ENCODE measurements around the gene PRKAR1B.

The PRKAR1B gene

DNA sequence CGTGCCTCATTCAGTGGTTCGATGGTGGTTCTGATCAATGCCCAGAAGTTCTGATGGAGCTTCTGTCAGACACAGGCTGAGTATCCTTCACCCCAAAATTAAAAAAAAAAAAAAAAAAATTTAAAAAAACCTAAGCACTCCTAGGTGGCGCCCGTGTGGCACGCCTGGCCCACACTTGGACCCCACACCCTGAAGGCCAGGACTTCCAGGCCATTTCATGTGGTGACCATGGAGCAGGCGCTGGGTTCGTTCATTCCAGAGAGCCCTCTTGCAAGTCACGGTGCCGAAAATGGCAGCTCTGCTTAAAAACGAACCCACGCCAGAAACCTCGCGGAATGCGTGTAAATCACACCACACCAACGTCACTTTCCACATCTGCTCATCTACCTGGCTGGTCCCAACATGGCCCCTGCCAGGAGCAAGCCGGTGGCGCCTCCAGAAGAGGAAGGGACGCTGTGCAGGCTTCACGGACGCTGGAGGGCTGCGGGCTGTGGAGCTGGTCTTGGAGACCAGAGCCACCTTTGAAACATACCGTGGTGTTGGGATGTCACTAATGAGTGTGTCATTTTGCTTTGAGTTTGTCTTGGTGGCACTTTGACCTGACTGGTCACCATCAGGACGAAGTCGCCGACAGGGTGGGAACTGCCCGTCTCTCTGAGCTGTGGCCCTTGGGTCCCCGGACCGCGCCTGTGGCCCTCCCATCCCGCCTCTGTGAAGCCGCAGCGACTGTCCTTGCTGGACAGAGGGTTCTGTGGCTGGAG is 46.0 kb upstream of the PRKAR1B start:
- Histone ChIP-seq H3K9me3 (replicated peaks in 1 of 2; ENCODE audit: control insufficient read depth in 2 of 2, insufficient read depth in 1 of 2, low read depth in 1 of 2, low read length in 2 of 2) (no peaks in the 10 kb centered on the region), H3K36me3 (replicated peaks in 1 of 2; ENCODE audit: control insufficient read depth in 2 of 2, insufficient read depth in 2 of 2, low read length in 2 of 2) (peaks cover 31 to 82% of the 10 kb centered on the region in 2 donors)
- no CpG with 5 or more reads among the region's 32 CpGs for WGBS, 2 donors (ENCODE audit: extremely low coverage in 2 of 2, insufficient read length in 2 of 2, insufficient replicate concordance in 1 of 2)

DNA sequence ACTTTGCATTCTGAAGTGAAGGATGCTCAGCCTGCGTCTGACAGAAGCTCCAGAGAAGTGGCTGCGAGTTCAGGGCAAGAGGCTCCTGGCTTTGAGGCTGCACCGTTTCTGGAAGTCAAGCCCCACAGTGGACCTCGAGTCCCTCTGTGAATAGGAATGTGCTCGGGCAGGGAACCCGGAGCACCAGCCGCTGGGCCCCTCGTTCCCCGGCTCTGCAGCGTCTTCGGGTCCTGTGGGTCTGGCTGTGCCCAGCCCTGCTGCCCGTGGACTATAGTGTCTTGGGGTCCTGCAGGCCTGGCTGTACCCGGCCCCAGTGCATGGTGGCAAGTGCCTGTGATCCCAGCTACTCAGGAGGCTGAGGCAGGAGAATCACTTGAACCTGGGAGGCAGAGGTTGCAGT is 45.3 kb upstream of the PRKAR1B start:
- no peak overlapping the region for H2AK5ac ChIP-seq (ENCODE audit: low read depth, low read length)
- no peak overlapping the region for H2BK120ac ChIP-seq (ENCODE audit: low read depth, low read length)
- H3K4ac ChIP-seq (ENCODE audit: low read length), result no peak overlapping the region
- no peak overlapping the region for H4K91ac ChIP-seq (ENCODE audit: low read depth, low read length, poor library complexity)
- H3K4me2 ChIP-seq (ENCODE audit: insufficient read depth, low read length, poor library complexity, severe bottlenecking), result no peak overlapping the region
- no peaks in the 10 kb centered on the region for H3K4me1 ChIP-seq (ENCODE audit: control insufficient read depth in 2 of 2, insufficient read depth in 1 of 2, low read depth in 1 of 2, low read length in 2 of 2)
- no peak for DNase-seq (ENCODE audit: low spot score)
- H3K79me1 ChIP-seq (ENCODE audit: low read depth, low read length), result peaks cover 9% of the 10 kb centered on the region
- no peak overlapping the region for H3K9ac ChIP-seq (ENCODE audit: low read depth, low read length, poor library complexity)
- H4K8ac ChIP-seq (ENCODE audit: low read depth, low read length), result no peak overlapping the region
- H2BK15ac ChIP-seq (ENCODE audit: low read length), result no peak overlapping the region
- H3K9me3 ChIP-seq (replicated peaks in 1 of 2; ENCODE audit: control insufficient read depth in 2 of 2, insufficient read depth in 1 of 2, low read depth in 1 of 2, low read length in 2 of 2), result no peaks in the 10 kb centered on the region
- no peaks in the 10 kb centered on the region for H3K27me3 ChIP-seq (ENCODE audit: control insufficient read depth in 3 of 3, insufficient read depth in 3 of 3, low read depth in 1 of 3, low read length in 3 of 3)
- H2BK12ac ChIP-seq (ENCODE audit: low read length), result no peak overlapping the region
- no peak overlapping the region for H2BK5ac ChIP-seq (ENCODE audit: low read length)
- H2AFZ ChIP-seq (ENCODE audit: low read length), result no peak overlapping the region
- no CpG with 5 or more reads among the region's 13 CpGs for WGBS, 2 donors (ENCODE audit: extremely low coverage in 2 of 2, insufficient read length in 2 of 2, insufficient replicate concordance in 1 of 2)
- H3K23ac ChIP-seq (ENCODE audit: low read depth, low read length, poor library complexity), result peak overlapping the region; percentile 23
- no peak overlapping the region for H3K18ac ChIP-seq (ENCODE audit: low read length)
- H3K4me3 ChIP-seq (ENCODE audit: low read length in 2 of 2), result no peak overlapping the region
- H3K27ac ChIP-seq (replicated peaks; ENCODE audit: low read length), result no peak overlapping the region
- H3K36me3 ChIP-seq (replicated peaks in 1 of 2; ENCODE audit: control insufficient read depth in 2 of 2, insufficient read depth in 2 of 2, low read length in 2 of 2), result peaks cover 34 to 82% of the 10 kb centered on the region in 2 donors
- no peak overlapping the region for H3K14ac ChIP-seq (ENCODE audit: low read length)

More for the DNA sequence above, 46.0 kb upstream of the PRKAR1B start:
- no peak overlapping the region for H2BK5ac ChIP-seq (ENCODE audit: low read length)
- H2BK15ac ChIP-seq (ENCODE audit: low read length), result no peak overlapping the region
- no peak overlapping the region for H3K27ac ChIP-seq (replicated peaks; ENCODE audit: low read length)
- H3K4ac ChIP-seq (ENCODE audit: low read length), result no peak overlapping the region
- no peak overlapping the region for H3K18ac ChIP-seq (ENCODE audit: low read length)
- H3K4me3 ChIP-seq (ENCODE audit: low read length in 2 of 2), result no peak overlapping the region
- H3K14ac ChIP-seq (ENCODE audit: low read length), result no peak overlapping the region
- H4K8ac ChIP-seq (ENCODE audit: low read depth, low read length), result no peak overlapping the region
- H3K4me2 ChIP-seq (ENCODE audit: insufficient read depth, low read length, poor library complexity, severe bottlenecking), result no peak overlapping the region
- peak overlapping the region; percentile 30 for H3K9ac ChIP-seq (ENCODE audit: low read depth, low read length, poor library complexity)
- H2AK5ac ChIP-seq (ENCODE audit: low read depth, low read length), result no peak overlapping the region
- H3K23ac ChIP-seq (ENCODE audit: low read depth, low read length, poor library complexity), result no peak overlapping the region
- no peak overlapping the region for H2AFZ ChIP-seq (ENCODE audit: low read length)
- no peak for DNase-seq (ENCODE audit: low spot score)
- no peak overlapping the region for H4K91ac ChIP-seq (ENCODE audit: low read depth, low read length, poor library complexity)
- H3K4me1 ChIP-seq (ENCODE audit: control insufficient read depth in 2 of 2, insufficient read depth in 1 of 2, low read depth in 1 of 2, low read length in 2 of 2), result no peaks in the 10 kb centered on the region
- no peaks in the 10 kb centered on the region for H3K27me3 ChIP-seq (ENCODE audit: control insufficient read depth in 3 of 3, insufficient read depth in 3 of 3, low read depth in 1 of 3, low read length in 3 of 3)
- H2BK12ac ChIP-seq (ENCODE audit: low read length), result no peak overlapping the region
- no peak overlapping the region for H2BK120ac ChIP-seq (ENCODE audit: low read depth, low read length)
- peaks cover 9% of the 10 kb centered on the region for H3K79me1 ChIP-seq (ENCODE audit: low read depth, low read length)

DNA sequence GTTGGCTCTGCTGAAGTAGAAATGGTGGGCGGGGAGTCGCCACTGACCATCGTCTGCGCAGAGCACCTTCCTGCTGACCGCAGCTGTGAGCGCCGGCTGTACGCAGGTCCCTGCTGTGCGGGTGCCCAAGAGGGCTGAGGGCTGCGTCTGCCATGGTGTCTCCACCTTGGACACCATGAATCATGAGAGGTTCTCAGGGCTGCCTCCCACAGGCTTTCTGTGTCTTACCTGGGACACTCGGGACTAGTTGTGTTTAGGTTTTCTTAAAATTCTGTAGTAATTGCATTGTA is 44.9 kb upstream of the PRKAR1B start:
- Histone ChIP-seq H4K8ac (ENCODE audit: low read depth, low read length) (no peak overlapping the region), H4K91ac (ENCODE audit: low read depth, low read length, poor library complexity) (no peak overlapping the region), H3K79me1 (ENCODE audit: low read depth, low read length) (peaks cover 9% of the 10 kb centered on the region), H3K4me3 (ENCODE audit: low read length in 2 of 2) (no peak overlapping the region), H3K23ac (ENCODE audit: low read depth, low read length, poor library complexity) (no peak overlapping the region), H2BK5ac (ENCODE audit: low read length) (no peak overlapping the region), H3K27ac (replicated peaks; ENCODE audit: low read length) (no peak overlapping the region), H3K14ac (ENCODE audit: low read length) (no peak overlapping the region), H3K9ac (ENCODE audit: low read depth, low read length, poor library complexity) (no peak overlapping the region), H2BK12ac (ENCODE audit: low read length) (no peak overlapping the region), H2AFZ (ENCODE audit: low read length) (no peak overlapping the region), H3K4ac (ENCODE audit: low read length) (no peak overlapping the region), H3K4me2 (ENCODE audit: insufficient read depth, low read length, poor library complexity, severe bottlenecking) (no peak overlapping the region), H3K27me3 (ENCODE audit: control insufficient read depth in 3 of 3, insufficient read depth in 3 of 3, low read depth in 1 of 3, low read length in 3 of 3) (no peaks in the 10 kb centered on the region), H3K36me3 (replicated peaks in 1 of 2; ENCODE audit: control insufficient read depth in 2 of 2, insufficient read depth in 2 of 2, low read length in 2 of 2) (peaks cover 32 to 81% of the 10 kb centered on the region in 2 donors), H3K9me3 (replicated peaks in 1 of 2; ENCODE audit: control insufficient read depth in 2 of 2, insufficient read depth in 1 of 2, low read depth in 1 of 2, low read length in 2 of 2) (no peaks in the 10 kb centered on the region), H3K4me1 (ENCODE audit: control insufficient read depth in 2 of 2, insufficient read depth in 1 of 2, low read depth in 1 of 2, low read length in 2 of 2) (no peaks in the 10 kb centered on the region), H2BK120ac (ENCODE audit: low read depth, low read length) (no peak overlapping the region), H2AK5ac (ENCODE audit: low read depth, low read length) (no peak overlapping the region), H3K18ac (ENCODE audit: low read length) (no peak overlapping the region), H2BK15ac (ENCODE audit: low read length) (no peak overlapping the region)
- no peak for DNase-seq (ENCODE audit: low spot score)
- no CpG with 5 or more reads among the region's 11 CpGs for WGBS, 2 donors (ENCODE audit: extremely low coverage in 2 of 2, insufficient read length in 2 of 2, insufficient replicate concordance in 1 of 2)

DNA sequence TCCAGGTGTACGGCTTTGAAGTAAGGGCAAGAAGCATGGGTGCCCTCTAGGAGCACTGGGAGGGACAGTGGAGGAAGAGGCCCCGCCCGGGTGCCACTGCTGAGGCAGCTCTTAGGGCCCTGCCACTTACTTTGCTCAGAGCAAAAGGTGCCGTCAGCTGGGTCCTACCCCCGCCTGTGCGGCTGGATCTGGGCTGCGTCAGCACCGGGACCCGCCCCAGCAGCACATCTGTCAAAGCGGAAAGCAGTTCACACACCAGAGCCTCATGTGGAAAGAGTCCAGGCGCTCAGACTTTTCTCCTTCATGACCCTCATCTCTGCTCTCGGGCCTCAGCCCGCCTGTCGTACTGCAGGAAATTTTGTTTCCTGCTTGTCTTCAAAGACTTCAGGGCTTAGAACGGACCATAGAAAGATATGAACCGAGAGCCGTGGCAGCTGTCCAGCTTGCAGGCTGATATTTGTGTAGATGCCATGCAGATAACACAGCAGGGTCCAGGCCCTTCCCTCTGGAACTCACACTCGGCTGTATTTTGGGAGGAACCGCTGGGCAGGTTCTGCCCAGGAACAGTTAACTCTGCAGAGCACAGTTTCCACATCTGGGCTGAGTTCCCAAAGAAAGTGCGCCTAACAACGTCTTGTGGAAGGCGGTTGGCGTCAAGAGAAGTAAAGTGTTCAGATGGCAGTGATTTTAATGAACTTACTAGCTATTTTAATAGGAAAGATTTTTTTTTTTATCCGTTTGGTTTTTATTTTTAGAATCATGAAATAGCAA is 44.3 kb upstream of the PRKAR1B start:
- Histone ChIP-seq H4K8ac (ENCODE audit: low read depth, low read length) (no peak overlapping the region), H3K4me3 (ENCODE audit: low read length in 2 of 2) (no peak overlapping the region), H3K23ac (ENCODE audit: low read depth, low read length, poor library complexity) (no peak overlapping the region), H3K9ac (ENCODE audit: low read depth, low read length, poor library complexity) (no peak overlapping the region), H2BK5ac (ENCODE audit: low read length) (no peak overlapping the region), H3K27ac (replicated peaks; ENCODE audit: low read length) (no peak overlapping the region), H3K79me1 (ENCODE audit: low read depth, low read length) (peaks cover 9% of the 10 kb centered on the region), H3K9me3 (replicated peaks in 1 of 2; ENCODE audit: control insufficient read depth in 2 of 2, insufficient read depth in 1 of 2, low read depth in 1 of 2, low read length in 2 of 2) (peaks cover 0 to 1% of the 10 kb centered on the region in 2 donors), H2AK5ac (ENCODE audit: low read depth, low read length) (no peak overlapping the region), H2AFZ (ENCODE audit: low read length) (no peak overlapping the region), H3K4me2 (ENCODE audit: insufficient read depth, low read length, poor library complexity, severe bottlenecking) (no peak overlapping the region), H2BK120ac (ENCODE audit: low read depth, low read length) (no peak overlapping the region), H2BK15ac (ENCODE audit: low read length) (no peak overlapping the region), H3K27me3 (ENCODE audit: control insufficient read depth in 3 of 3, insufficient read depth in 3 of 3, low read depth in 1 of 3, low read length in 3 of 3) (no peaks in the 10 kb centered on the region), H3K36me3 (replicated peaks in 1 of 2; ENCODE audit: control insufficient read depth in 2 of 2, insufficient read depth in 2 of 2, low read length in 2 of 2) (peaks cover 29 to 80% of the 10 kb centered on the region in 2 donors), H2BK12ac (ENCODE audit: low read length) (no peak overlapping the region), H3K4ac (ENCODE audit: low read length) (no peak overlapping the region), H3K18ac (ENCODE audit: low read length) (no peak overlapping the region), H3K14ac (ENCODE audit: low read length) (no peak overlapping the region), H3K4me1 (ENCODE audit: control insufficient read depth in 2 of 2, insufficient read depth in 1 of 2, low read depth in 1 of 2, low read length in 2 of 2) (no peaks in the 10 kb centered on the region), H4K91ac (ENCODE audit: low read depth, low read length, poor library complexity) (no peak overlapping the region)
- DNase-seq (ENCODE audit: low spot score), result no peak
- no CpG with 5 or more reads among the region's 24 CpGs for WGBS, 2 donors (ENCODE audit: extremely low coverage in 2 of 2, insufficient read length in 2 of 2, insufficient replicate concordance in 1 of 2)

Data from neuronal stem cell (in vitro differentiated cells).